Measurements from ENCODE around the gene YIF1B.

The YIF1B gene

DNA sequence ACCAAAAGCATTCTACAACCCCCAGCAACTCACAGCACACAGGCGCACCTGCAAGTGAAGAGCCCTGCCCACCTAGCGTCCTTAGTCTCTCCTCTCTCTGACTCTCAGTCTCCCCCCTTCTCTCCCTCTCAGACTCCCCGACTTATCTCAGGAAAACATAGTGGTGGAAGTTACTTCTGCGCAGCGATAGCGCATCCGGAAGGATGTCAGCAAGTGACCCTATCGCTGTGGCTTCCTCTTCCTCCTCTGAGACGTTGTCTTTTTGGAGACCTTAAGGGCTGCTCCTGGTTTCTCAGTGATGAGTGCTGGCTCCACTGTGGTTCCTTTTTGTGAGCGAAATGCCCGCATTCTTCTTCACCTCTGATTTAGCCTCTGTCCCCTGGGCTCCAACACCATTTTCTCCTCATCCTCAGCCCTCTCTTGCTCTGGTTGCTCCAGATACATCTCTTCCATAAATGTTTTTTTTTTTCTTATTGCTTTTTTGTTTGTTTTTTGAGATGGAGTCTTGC, 1.4 kb upstream of the YIF1B start:
- H3K9ac ChIP-seq (ENCODE audit: low read length) = no peak overlapping the region; the same call in 1 of the 2 replicates
- peak overlapping the region; percentile 88 for H3K4me2 ChIP-seq (ENCODE audit: low read length)
- peak overlapping the region; percentile 71 for H2AFZ ChIP-seq (ENCODE audit: low read depth, low read length)

DNA sequence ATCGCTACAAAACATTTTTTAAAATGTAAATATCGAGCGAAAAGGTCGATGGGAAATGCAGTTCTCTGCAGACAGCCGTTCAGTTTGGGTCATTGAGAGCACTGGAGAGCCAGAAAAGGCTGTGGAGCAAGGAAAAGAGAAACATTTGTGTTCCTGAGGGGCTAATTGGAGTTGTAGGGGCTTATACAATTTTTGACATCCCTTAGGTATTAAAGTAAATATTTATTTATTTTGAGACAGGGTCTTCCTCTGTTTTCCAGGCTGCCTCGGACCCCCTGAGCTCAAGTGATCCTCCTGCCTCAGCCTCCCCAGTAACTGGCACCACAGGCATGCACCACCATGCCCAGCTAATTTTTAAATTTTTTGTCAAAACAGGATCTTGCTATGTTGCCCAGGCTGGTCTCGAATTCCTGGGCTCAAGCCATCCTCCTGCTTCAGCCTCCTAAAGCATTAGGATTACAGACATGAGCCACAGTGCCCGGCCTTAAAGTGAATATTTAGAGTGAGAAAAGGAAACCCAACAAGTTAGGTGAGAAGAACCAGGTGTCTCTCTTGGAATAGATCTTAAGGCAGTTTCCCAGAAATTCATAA, 825 bp upstream of the YIF1B start:
- H3K9ac ChIP-seq (ENCODE audit: low read length) = peak overlapping the region; percentile 84
- peaks cover 10% of the 10 kb centered on the region for H3K79me2 ChIP-seq (ENCODE audit: low read length)
- H3K4me2 ChIP-seq (ENCODE audit: low read length) = peak overlapping the region; percentile 88
- peak overlapping the region; percentile 85 for H3K4me3 ChIP-seq (ENCODE audit: low read length)
- H3K36me3 ChIP-seq (replicated peaks; ENCODE audit: low read depth, low read length) = no peaks in the 10 kb centered on the region
- H3K4me1 ChIP-seq (ENCODE audit: low read length) = peaks cover 19% of the 10 kb centered on the region
- H4K20me1 ChIP-seq (ENCODE audit: insufficient read depth, low read length) = no peaks in the 10 kb centered on the region
- no peaks in the 10 kb centered on the region for H3K9me3 ChIP-seq (ENCODE audit: insufficient read depth, low read length)
- H2AFZ ChIP-seq (ENCODE audit: low read depth, low read length) = peak overlapping the region; percentile 81
- peak overlapping the region; percentile 55 for H3K27ac ChIP-seq (ENCODE audit: low read length)
- peaks cover 13% of the 10 kb centered on the region for H3K27me3 ChIP-seq (ENCODE audit: low read depth, low read length)
- TF ChIP-seq, protein P1, sequence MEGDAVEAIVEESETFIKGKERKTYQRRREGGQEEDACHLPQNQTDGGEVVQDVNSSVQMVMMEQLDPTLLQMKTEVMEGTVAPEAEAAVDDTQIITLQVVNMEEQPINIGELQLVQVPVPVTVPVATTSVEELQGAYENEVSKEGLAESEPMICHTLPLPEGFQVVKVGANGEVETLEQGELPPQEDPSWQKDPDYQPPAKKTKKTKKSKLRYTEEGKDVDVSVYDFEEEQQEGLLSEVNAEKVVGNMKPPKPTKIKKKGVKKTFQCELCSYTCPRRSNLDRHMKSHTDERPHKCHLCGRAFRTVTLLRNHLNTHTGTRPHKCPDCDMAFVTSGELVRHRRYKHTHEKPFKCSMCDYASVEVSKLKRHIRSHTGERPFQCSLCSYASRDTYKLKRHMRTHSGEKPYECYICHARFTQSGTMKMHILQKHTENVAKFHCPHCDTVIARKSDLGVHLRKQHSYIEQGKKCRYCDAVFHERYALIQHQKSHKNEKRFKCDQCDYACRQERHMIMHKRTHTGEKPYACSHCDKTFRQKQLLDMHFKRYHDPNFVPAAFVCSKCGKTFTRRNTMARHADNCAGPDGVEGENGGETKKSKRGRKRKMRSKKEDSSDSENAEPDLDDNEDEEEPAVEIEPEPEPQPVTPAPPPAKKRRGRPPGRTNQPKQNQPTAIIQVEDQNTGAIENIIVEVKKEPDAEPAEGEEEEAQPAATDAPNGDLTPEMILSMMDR (IDR thresholded peaks at IDR 0.05; ENCODE audit: low read depth, low read length) = no peak
- TF ChIP-seq EZH2phosphoT487 (IDR thresholded peaks at IDR 0.05; ENCODE audit: low read depth) = no peak

More for the DNA sequence above, 1.4 kb upstream of the YIF1B start:
- Histone ChIP-seq H3K27ac (ENCODE audit: low read length) (no peak overlapping the region), H3K27me3 (ENCODE audit: low read depth, low read length) (peaks cover 13% of the 10 kb centered on the region), H3K36me3 (replicated peaks; ENCODE audit: low read depth, low read length) (no peaks in the 10 kb centered on the region), H3K4me1 (ENCODE audit: low read length) (peaks cover 19% of the 10 kb centered on the region), H3K79me2 (ENCODE audit: low read length) (peaks cover 10% of the 10 kb centered on the region), H3K9me3 (ENCODE audit: insufficient read depth, low read length) (no peaks in the 10 kb centered on the region), H4K20me1 (ENCODE audit: insufficient read depth, low read length) (no peaks in the 10 kb centered on the region), H3K4me3 (ENCODE audit: low read length) (peak overlapping the region; percentile 85)
- no peak for TF ChIP-seq EZH2phosphoT487 (IDR thresholded peaks at IDR 0.05; ENCODE audit: low read depth)
- TF ChIP-seq, protein P1 (IDR thresholded peaks at IDR 0.05; ENCODE audit: low read depth, low read length) = no peak

DNA sequence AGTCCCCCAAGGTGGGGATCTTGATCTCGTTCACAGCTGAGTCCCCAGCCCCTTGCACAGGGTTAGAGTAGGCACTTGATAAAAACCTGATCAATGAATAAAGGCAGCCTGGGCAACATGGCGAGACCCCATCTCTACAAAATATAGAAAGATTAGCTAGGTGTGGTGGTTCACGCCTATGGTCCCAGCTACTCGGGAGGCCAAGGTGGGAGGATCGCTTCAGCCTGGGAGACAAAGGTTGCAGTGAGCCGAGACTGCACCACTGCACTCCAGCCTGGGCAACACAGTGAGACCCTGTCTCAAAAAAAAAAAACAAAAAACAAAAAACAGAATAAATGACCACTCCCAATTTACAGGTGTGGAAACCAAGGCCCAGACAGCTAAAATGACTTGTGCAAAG, 4.8 kb downstream of the YIF1B start:
- Histone ChIP-seq H3K36me3 (replicated peaks; ENCODE audit: low read depth, low read length) (peaks cover 6% of the 10 kb centered on the region), H3K79me2 (ENCODE audit: low read length) (peaks cover 10% of the 10 kb centered on the region)
- TF ChIP-seq, protein P1 (IDR thresholded peaks at IDR 0.05; ENCODE audit: low read depth, low read length) = no peak
- TF ChIP-seq EZH2phosphoT487 (IDR thresholded peaks at IDR 0.05; ENCODE audit: low read depth) = no peak

DNA sequence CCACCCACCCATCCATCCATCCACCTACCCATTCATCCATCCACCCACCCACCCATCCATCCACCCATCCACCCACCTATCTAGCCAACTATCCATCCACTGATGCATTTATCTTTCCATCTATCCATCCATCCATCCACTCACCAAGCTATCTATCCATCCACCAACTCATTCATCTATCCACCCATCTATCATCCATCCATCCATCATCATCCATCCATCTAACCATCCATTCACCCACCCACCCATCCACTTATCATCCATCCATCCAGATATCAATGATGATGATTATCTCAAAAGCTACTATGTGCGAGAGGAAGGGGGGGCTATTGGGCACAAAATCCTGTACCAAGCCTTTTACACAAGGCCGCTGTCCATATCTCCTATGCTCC, 5.5 kb downstream of the YIF1B start:
- peaks cover 10% of the 10 kb centered on the region; the same call in 1 of the 2 replicates for H3K4me1 ChIP-seq (ENCODE audit: low read length)
- no peaks in the 10 kb centered on the region for H3K9me3 ChIP-seq (ENCODE audit: insufficient read depth, low read length)

More for the DNA sequence above, 4.8 kb downstream of the YIF1B start:
- Histone ChIP-seq H4K20me1 (ENCODE audit: insufficient read depth, low read length) (peaks cover 4% of the 10 kb centered on the region; the same call in 1 of the 2 replicates), H3K9me3 (ENCODE audit: insufficient read depth, low read length) (no peaks in the 10 kb centered on the region), H3K4me1 (ENCODE audit: low read length) (peaks cover 10% of the 10 kb centered on the region; the same call in 1 of the 2 replicates), H3K4me2 (ENCODE audit: low read length) (no peak overlapping the region), H3K4me3 (ENCODE audit: low read length) (no peak overlapping the region), H3K27ac (ENCODE audit: low read length) (no peak overlapping the region), H2AFZ (ENCODE audit: low read depth, low read length) (no peak overlapping the region), H3K9ac (ENCODE audit: low read length) (no peak overlapping the region), H3K27me3 (ENCODE audit: low read depth, low read length) (no peaks in the 10 kb centered on the region)

More for the DNA sequence above, 5.5 kb downstream of the YIF1B start:
- Histone ChIP-seq H2AFZ (ENCODE audit: low read depth, low read length) (no peak overlapping the region), H3K4me2 (ENCODE audit: low read length) (no peak overlapping the region), H3K27ac (ENCODE audit: low read length) (no peak overlapping the region), H3K36me3 (replicated peaks; ENCODE audit: low read depth, low read length) (peaks cover 6% of the 10 kb centered on the region), H3K4me3 (ENCODE audit: low read length) (no peak overlapping the region), H4K20me1 (ENCODE audit: insufficient read depth, low read length) (peaks cover 4% of the 10 kb centered on the region; the same call in 1 of the 2 replicates), H3K9ac (ENCODE audit: low read length) (no peak overlapping the region), H3K79me2 (ENCODE audit: low read length) (peaks cover 8% of the 10 kb centered on the region), H3K27me3 (ENCODE audit: low read depth, low read length) (no peaks in the 10 kb centered on the region)
- TF ChIP-seq, protein P1 (IDR thresholded peaks at IDR 0.05; ENCODE audit: low read depth, low read length) = no peak
- TF ChIP-seq EZH2phosphoT487 (IDR thresholded peaks at IDR 0.05; ENCODE audit: low read depth) = no peak
